Fibroblast of skin of right biceps (primary cell): ENCODE measurements around the gene BMAL1.

ENCODE experiments used
- DNase-seq: peaks from one replicate; pipeline ENCODE4 v3.0.0-alpha.2; 2013

BMAL1 gene

GRCh38 chr11:13347901-13348300 lies 70.3 kb downstream of the BMAL1 start:
- no peak for DNase-seq

DNA sequence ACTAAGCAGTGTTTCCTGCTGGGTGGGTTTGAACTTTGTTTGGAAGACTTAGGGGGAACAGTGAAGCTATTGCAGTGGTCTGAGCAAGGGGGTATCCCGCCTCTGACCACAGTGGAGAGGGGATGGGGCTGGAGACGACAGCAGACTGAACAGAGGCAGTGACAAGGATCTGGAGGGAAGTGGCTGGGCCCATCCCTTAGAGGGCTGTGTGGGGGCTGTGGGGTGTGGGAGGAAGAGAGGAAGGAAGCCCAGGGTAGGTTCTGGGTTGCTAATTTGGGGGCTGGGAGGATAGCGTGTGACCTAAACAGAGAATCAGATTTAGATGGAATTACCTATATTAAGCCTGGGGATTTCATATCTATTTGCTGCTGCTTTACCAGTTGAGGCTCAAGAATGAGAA lies 70.7 kb downstream of the BMAL1 start:
- no peak for DNase-seq

GRCh38 chr11:13349046-13349445 lies 71.5 kb downstream of the BMAL1 start:
- no peak for DNase-seq

- DNase-seq: no peak
These were observed 72.0 kb downstream of the BMAL1 start for GRCh38 chr11:13349581-13349980.

- no peak for DNase-seq
These were observed 75.1 kb downstream of the BMAL1 start for GRCh38 chr11:13352711-13353110.

DNA sequence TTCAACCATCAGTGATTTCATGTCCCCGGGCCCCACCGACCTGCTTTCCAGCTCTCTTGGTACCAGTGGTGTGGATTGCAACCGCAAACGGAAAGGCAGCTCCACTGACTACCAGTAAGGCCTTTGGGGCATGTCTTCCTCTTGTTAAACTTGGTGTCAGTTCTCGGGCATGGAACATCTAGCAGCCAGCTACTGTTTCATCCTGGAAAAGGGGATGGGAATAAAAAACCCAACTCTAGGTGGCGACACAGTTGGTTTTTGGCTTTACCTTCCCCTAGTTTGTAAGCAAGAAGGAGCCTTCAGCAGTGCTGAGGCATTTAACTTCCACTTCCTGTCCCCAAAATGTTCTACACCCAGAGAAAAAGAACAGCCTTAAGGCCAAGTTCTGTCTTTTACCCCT lies 76.7 kb downstream of the BMAL1 start:
- no peak for DNase-seq

- DNase-seq: no peak
These were observed 77.6 kb downstream of the BMAL1 start for GRCh38 chr11:13355191-13355590.

DNA sequence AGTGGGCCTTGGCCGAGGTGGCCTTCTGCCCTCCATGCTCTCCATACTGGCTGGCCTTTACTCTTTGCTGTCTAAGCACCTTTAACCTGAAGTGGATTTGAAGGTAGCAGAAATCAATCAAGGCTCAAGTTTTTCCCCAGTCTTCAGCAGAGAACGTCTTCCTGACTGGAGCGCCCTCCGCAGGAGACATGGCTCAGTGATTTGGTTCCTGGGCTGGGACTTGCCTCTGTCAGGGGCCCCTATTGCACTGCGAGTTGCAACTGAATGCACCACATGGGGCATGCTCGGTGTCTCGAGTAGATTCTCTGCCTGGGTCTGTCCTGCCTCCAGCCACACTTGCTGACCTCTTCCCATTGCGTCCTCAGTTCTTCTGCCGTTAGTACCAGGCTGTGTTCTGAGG lies 79.6 kb downstream of the BMAL1 start:
- DNase-seq: no peak

- peak; percentile 83 for DNase-seq
These were observed 81.1 kb downstream of the BMAL1 start for GRCh38 chr11:13358596-13359270.

GRCh38 chr11:13362596-13363109 lies 85.1 kb downstream of the BMAL1 start:
- no peak for DNase-seq

- no peak for DNase-seq
These were observed 86.8 kb downstream of the BMAL1 start for GRCh38 chr11:13364388-13364787.

- no peak for DNase-seq
These were observed 88.9 kb downstream of the BMAL1 start for GRCh38 chr11:13366266-13367026.

DNA sequence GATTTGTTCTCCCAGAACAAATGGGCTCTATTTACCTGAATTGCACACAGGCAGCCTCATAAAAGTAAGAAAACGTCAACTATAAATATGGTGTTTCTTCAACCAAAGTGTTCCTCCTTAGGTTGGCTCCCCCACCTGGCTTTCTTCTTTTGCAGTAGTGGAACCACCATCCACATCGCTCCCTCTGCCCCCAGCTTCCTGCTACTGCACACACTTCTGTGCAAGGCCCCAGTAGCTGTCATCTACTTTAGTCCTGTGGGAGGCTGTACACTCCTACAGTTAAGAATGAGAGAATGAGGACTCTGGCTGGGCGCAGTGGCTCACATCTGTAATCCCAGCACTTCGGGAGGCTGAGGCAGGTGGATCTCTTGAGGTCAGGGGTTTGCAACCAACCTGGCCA lies 89.5 kb downstream of the BMAL1 start:
- DNase-seq: no peak

DNA sequence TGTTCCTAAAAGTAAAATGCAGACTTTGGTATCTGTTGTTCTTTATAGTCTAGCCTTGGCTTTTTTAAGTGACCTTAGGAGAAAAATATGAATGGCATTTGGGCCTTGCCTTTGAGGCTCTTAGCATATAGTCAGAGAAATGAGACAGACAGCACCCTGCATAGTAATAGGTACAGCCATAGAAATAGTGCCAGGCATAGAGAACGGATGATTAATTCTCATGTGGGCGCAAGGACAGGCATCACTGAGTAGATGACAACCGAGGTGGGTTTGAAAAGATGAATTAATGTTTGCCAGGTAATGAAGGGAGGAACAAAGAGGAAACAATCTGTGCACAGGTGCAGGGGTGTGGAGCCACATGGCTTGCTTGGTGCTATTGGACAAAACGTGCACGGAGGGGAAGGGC lies 90.5 kb downstream of the BMAL1 start:
- DNase-seq: peak; percentile 59

- no peak for DNase-seq
These were observed 95.6 kb downstream of the BMAL1 start for GRCh38 chr11:13373216-13373615.

DNA sequence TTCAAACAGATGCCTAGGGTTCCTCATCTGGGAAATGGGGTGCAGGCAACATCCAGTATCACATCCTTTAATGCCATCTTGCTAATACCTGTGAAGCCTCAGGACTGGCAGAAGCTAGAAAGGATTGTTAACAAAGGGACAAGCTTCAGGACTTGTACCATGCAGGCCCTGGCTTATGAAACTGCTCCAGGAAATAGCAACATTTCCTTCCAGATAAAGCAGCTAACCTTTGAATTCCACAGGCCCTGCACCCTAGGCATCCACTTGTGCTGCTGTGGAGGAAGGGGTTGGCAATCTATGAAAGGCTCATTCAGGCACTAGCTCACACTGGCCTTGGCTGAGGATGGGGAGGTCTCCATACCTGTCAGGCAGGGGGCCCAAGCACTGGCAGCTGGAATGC lies 98.2 kb downstream of the BMAL1 start:
- DNase-seq: no peak

GRCh38 chr11:13376402-13376801 lies 98.8 kb downstream of the BMAL1 start:
- no peak for DNase-seq

DNA sequence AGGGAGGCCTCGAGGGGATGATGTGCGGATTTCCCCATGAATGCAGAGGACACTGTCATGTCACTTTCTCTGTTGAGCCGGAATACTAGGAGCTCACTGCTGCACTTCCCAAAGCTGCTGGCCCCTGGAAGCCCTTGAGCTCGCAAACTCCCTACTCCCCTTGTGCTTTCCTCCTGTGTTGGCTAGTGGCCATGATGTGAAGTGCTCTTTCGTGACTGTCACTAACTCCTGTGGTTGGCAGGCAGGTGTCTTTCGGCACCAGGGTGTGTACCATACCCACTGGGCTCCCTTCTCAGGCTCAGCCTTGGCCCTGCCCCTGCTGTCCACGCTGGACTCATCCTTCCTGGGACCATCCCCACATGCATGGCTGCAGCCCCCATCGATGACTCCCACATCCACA lies 99.2 kb downstream of the BMAL1 start:
- no peak for DNase-seq

- DNase-seq: no peak
These were observed 100.7 kb downstream of the BMAL1 start for GRCh38 chr11:13378316-13378715.

DNA sequence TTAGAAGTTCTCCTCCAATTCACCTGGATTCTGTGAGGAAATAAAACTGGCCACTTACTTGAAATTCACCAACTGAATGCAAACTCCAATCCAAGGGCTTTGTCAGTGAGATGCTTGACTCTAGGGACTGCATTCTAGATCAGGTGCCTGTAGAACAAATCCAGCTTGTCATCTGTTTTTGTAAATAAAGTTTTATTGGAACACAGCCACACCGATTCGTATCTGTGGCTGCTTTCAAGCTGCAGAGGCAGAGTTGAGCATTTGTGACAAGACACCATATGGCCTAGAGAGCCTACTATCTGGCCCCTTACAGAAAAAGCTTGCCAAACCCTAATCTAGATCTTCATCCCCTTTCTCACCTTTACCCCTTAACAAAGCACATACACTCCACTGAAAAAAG lies 103.1 kb downstream of the BMAL1 start:
- DNase-seq: no peak

GRCh38 chr11:13382751-13383150 lies 105.2 kb downstream of the BMAL1 start:
- DNase-seq: no peak

- DNase-seq: peak; percentile 53
These were observed 107.5 kb downstream of the BMAL1 start for GRCh38 chr11:13384908-13385640.

DNA sequence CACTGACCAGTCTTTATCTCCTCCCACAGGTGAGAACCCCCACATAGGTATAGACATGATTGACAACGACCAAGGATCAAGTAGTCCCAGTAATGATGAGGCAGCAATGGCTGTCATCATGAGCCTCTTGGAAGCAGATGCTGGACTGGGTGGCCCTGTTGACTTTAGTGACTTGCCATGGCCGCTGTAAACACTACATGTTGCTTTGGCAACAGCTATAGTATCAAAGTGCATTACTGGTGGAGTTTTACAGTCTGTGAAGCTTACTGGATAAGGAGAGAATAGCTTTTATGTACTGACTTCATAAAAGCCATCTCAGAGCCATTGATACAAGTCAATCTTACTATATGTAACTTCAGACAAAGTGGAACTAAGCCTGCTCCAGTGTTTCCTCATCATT lies 109.0 kb downstream of the BMAL1 start:
- DNase-seq: no peak

- DNase-seq: no peak
These were observed 111.2 kb downstream of the BMAL1 start for GRCh38 chr11:13388741-13389140.
